WTC11 (cell line): ENCODE measurements around the gene ILK. TPM values are rescaled to one million over a fixed set of nuclear protein-coding genes. Genes with fewer than 3 reads are reported as not detected.

Experiments
- ATAC-seq: fragments of 200-7000 bp; cut with Tn5 transposase; 2 replicates; pipeline ENCODE4 v1.10.0; 2021; ENCODE audit warnings: mild to moderate bottlenecking, moderate library complexity
- CTCF ChIA-PET: fragments of 300-600 bp; sonication (Branson Sonifier 250); formaldehyde crosslinking; loops from one replicate; lab custom pipeline; 2021; ENCODE audit warnings: antibody characterized with exemption; lab: Charles Lee
- POLR2A ChIA-PET: fragments of 350-600 bp; sonication (Branson Sonifier 250); formaldehyde crosslinking; loops from one replicate; lab custom pipeline; 2021; ENCODE audit warnings: antibody characterized with exemption; lab: Charles Lee
- DNase-seq: peaks from one replicate; pipeline ENCODE4 v3.0.0; 2021; ENCODE audit warnings: low spot score
- H3K27ac Mint-ChIP-seq: 2 replicates; pipeline ENCODE4 v1.8.0; 2021; ENCODE audit warnings: mixed read lengths
- H3K27me3 Mint-ChIP-seq: 2 replicates; pipeline ENCODE4 v1.8.0; 2021; ENCODE audit warnings: low read depth, mild to moderate bottlenecking, moderate library complexity, mixed read lengths
- H3K36me3 Mint-ChIP-seq: 2 replicates; pipeline ENCODE4 v1.8.0; 2021; ENCODE audit warnings: mixed read lengths
- H3K4me1 Mint-ChIP-seq: 2 replicates; pipeline ENCODE4 v1.8.0; 2022; ENCODE audit warnings: mixed read lengths
- H3K4me3 Mint-ChIP-seq: 2 replicates; pipeline ENCODE4 v1.8.0; 2021; ENCODE audit warnings: mild to moderate bottlenecking, moderate library complexity, mixed read lengths
- H3K9me3 Mint-ChIP-seq: 2 replicates; pipeline ENCODE4 v1.8.0; 2021; ENCODE audit warnings: mixed read lengths
- ATF1 ChIP-seq: sonication (generic); formaldehyde crosslinking; IDR thresholded peaks from 2 replicates; pipeline ENCODE4 v1.8.1; 2023; ENCODE audit warnings: mild to moderate bottlenecking, moderate library complexity, missing genetic modification reagents
- ATF2 ChIP-seq: sonication (generic); formaldehyde crosslinking; IDR thresholded peaks from 2 replicates; pipeline ENCODE4 v1.8.1; 2022; ENCODE audit warnings: low read depth, missing genetic modification reagents, borderline replicate concordance
- CDX4 ChIP-seq: fragments of 250-450 bp; sonication (Bioruptor Pico); IDR thresholded peaks from 2 replicates; pipeline ENCODE4 v1.9.0; 2021; ENCODE audit warnings: moderate library complexity, mild to moderate bottlenecking, inconsistent platforms, borderline replicate concordance
- CREB1 ChIP-seq: sonication (generic); formaldehyde crosslinking; IDR thresholded peaks from 2 replicates; pipeline ENCODE4 v1.8.0; 2023; ENCODE audit warnings: mild to moderate bottlenecking, missing genetic modification reagents
- CREM ChIP-seq: sonication (generic); formaldehyde crosslinking; IDR thresholded peaks from 2 replicates; pipeline ENCODE4 v1.8.1; 2022; ENCODE audit warnings: mild to moderate bottlenecking, missing genetic modification reagents, moderate library complexity
- E2F5 ChIP-seq: sonication (generic); formaldehyde crosslinking; IDR thresholded peaks from 2 replicates; pipeline ENCODE4 v1.8.1; 2022; ENCODE audit warnings: mild to moderate bottlenecking, moderate library complexity, missing genetic modification reagents
- JUN ChIP-seq: sonication (generic); formaldehyde crosslinking; IDR thresholded peaks from 2 replicates; pipeline ENCODE4 v1.8.0; 2023; ENCODE audit warnings: mild to moderate bottlenecking, missing genetic modification reagents
- MLX ChIP-seq: sonication (generic); formaldehyde crosslinking; IDR thresholded peaks from 2 replicates; pipeline ENCODE4 v1.8.1; 2023; ENCODE audit warnings: mild to moderate bottlenecking, missing genetic modification reagents, moderate library complexity
- MYBL2 ChIP-seq: sonication (generic); formaldehyde crosslinking; IDR thresholded peaks from 2 replicates; pipeline ENCODE4 v1.8.1; 2023; ENCODE audit warnings: mild to moderate bottlenecking, moderate library complexity, missing genetic modification reagents
- NFYB ChIP-seq: sonication (generic); formaldehyde crosslinking; conservative IDR thresholded peaks from 2 replicates; pipeline ENCODE4 v1.8.0; 2022; ENCODE audit warnings: low read depth, missing genetic modification reagents
- PRDM15 ChIP-seq: sonication (generic); formaldehyde crosslinking; IDR thresholded peaks from 2 replicates; pipeline ENCODE4 v1.8.0; 2022; ENCODE audit warnings: missing genetic modification reagents
- PREB ChIP-seq: sonication (generic); formaldehyde crosslinking; IDR thresholded peaks from 2 replicates; pipeline ENCODE4 v1.8.1; 2022; ENCODE audit warnings: mild to moderate bottlenecking, missing genetic modification reagents, moderate library complexity, borderline replicate concordance
- RORB ChIP-seq: fragments of 250-450 bp; sonication (Bioruptor Pico); IDR thresholded peaks from 2 replicates; pipeline ENCODE4 v1.9.0; 2021; ENCODE audit warnings: mild to moderate bottlenecking
- SMAD3 ChIP-seq: sonication (generic); formaldehyde crosslinking; IDR thresholded peaks from 2 replicates; pipeline ENCODE4 v1.8.0; 2022; ENCODE audit warnings: missing genetic modification reagents, mild to moderate bottlenecking, borderline replicate concordance
- SP1 ChIP-seq: sonication (generic); formaldehyde crosslinking; conservative IDR thresholded peaks from 2 replicates; pipeline ENCODE4 v1.8.1; 2022; ENCODE audit warnings: missing genetic modification reagents
- TEAD1 ChIP-seq: sonication (generic); formaldehyde crosslinking; IDR thresholded peaks from 2 replicates; pipeline ENCODE4 v1.8.0; 2022; ENCODE audit warnings: mild to moderate bottlenecking, missing genetic modification reagents
- TEAD4 ChIP-seq: sonication (generic); formaldehyde crosslinking; IDR thresholded peaks from 2 replicates; pipeline ENCODE4 v1.8.0; 2022; ENCODE audit warnings: mild to moderate bottlenecking, missing genetic modification reagents
- ZNF317 ChIP-seq: sonication (generic); formaldehyde crosslinking; IDR thresholded peaks from 2 replicates; pipeline ENCODE4 v1.8.1; 2023; ENCODE audit warnings: low read depth, mild to moderate bottlenecking, moderate library complexity, missing genetic modification reagents, borderline replicate concordance
- total RNA-seq: library from RNA; stranded (reverse); gene quantifications from 3 replicates; pipeline ENCODE4 v1.2.3, GENCODE V29; 2021

ILK gene
- total RNA-seq, 1 experiment from 2014 or later, result 97.7 TPM

GRCh38 chr11:6603287-6604080, at the start of gene ILK, which contains the start of gene RRP8 (continued):
- TF ChIP-seq E2F5 (CRISPR knock-in tag), result peak; percentile 93

- Mint-ChIP-seq H3K4me3 (no peak overlapping the region), H3K27ac (no peak overlapping the region), H3K9me3 (no peaks in the 10 kb centered on the region), H3K4me1 (no peaks in the 10 kb centered on the region), H3K36me3 (no peaks in the 10 kb centered on the region), H3K27me3 (peaks cover 2% of the 10 kb centered on the region; the same call in 1 of the 2 replicates)
- TF ChIP-seq PREB (CRISPR knock-in tag), result no peak
- no peak for DNase-seq
- no peak for ATAC-seq
- POLR2A ChIA-PET, result no interaction called here
- CTCF ChIA-PET, result interaction anchor here (0.6 to 1.5 kb wide), 3 partner anchors 24 to 202 kb away, joined by 3 to 5 read pairs (median 3); no protein-coding TSS in a partner anchor
Observed at GRCh38 chr11:6554828-6555706, 48.5 kb upstream of the ILK start.

- DNase-seq, result no peak
- H3K9me3 Mint-ChIP-seq, result no peaks in the 10 kb centered on the region
- no peak overlapping the region for H3K27ac Mint-ChIP-seq
- POLR2A ChIA-PET, result no interaction called here
- H3K27me3 Mint-ChIP-seq, result peaks cover 2% of the 10 kb centered on the region; the same call in 1 of the 2 replicates
- H3K4me3 Mint-ChIP-seq, result no peak overlapping the region
- ATAC-seq, result no peak
- TF ChIP-seq ATF1 (CRISPR knock-in tag) (no peak), PRDM15 (CRISPR knock-in tag) (no peak), ZNF317 (no peak), CREB1 (CRISPR knock-in tag) (no peak), JUN (CRISPR knock-in tag) (no peak), NFYB (CRISPR knock-in tag) (no peak), CDX4 (CRISPR knock-in tag) (no peak), TEAD4 (CRISPR knock-in tag) (no peak), MYBL2 (CRISPR knock-in tag) (no peak), SP1 (CRISPR knock-in tag) (no peak), MLX (no peak), RORB (CRISPR knock-in tag) (no peak), ATF2 (CRISPR knock-in tag) (no peak), TEAD1 (CRISPR knock-in tag) (no peak), SMAD3 (CRISPR knock-in tag) (no peak), E2F5 (CRISPR knock-in tag) (no peak), CREM (CRISPR knock-in tag) (no peak)
- TF ChIP-seq, all 79 proteins: peak for 0
- Mint-ChIP-seq H3K36me3 (no peaks in the 10 kb centered on the region), H3K4me1 (no peaks in the 10 kb centered on the region)
- CTCF ChIA-PET, result interaction anchor here (0.8 to 1.5 kb wide), 2 partner anchors 177 to 203 kb away, joined by 3 to 5 read pairs; no protein-coding TSS in a partner anchor
Observed at GRCh38 chr11:6556139-6556949, 47.2 kb upstream of the ILK start.
